Activated CD4-positive, alpha-beta T cell treated with anti-CD3 and anti-CD28 coated beads, Interleukin-2, amount 10 ng/mL, durations not matched to agents 7 days and 5 days (primary cell): ENCODE data around the gene ADGRL2. TPM values are rescaled to one million over a fixed set of nuclear protein-coding genes. Genes with fewer than 3 reads are reported as not detected.
A peak's percentile ranks its signal among the peaks of the same experiment; 100 is the strongest.

Experiments
- CTCF ChIA-PET: fragments of 350-600 bp; sonication (Branson Sonifier 250); formaldehyde crosslinking; loops from one replicate; lab custom pipeline; 2021; ENCODE audit warnings: antibody characterized with exemption; lab: Charles Lee
- POLR2A ChIA-PET: fragments of 350-600 bp; sonication (Branson Sonifier 250); formaldehyde crosslinking; loops from one replicate; lab custom pipeline; 2021; ENCODE audit warnings: antibody characterized with exemption; lab: Charles Lee
- DNase-seq: peaks from one replicate; pipeline ENCODE4 v3.0.0-alpha.2; 2020
- H3K27ac Mint-ChIP-seq: one replicate; pipeline ENCODE4 v1.8.0; 2021; ENCODE audit warnings: mild to moderate bottlenecking, moderate library complexity, mixed read lengths
- H3K27me3 Mint-ChIP-seq: one replicate; pipeline ENCODE4 v1.8.0; 2021; ENCODE audit warnings: mixed read lengths
- H3K36me3 Mint-ChIP-seq: one replicate; pipeline ENCODE4 v1.8.0; 2021; ENCODE audit warnings: low read depth, mixed read lengths
- H3K4me1 Mint-ChIP-seq: one replicate; pipeline ENCODE4 v1.8.0; 2021; ENCODE audit warnings: mixed read lengths
- H3K4me3 Mint-ChIP-seq: one replicate; pipeline ENCODE4 v1.8.0; 2021; ENCODE audit warnings: mild to moderate bottlenecking, moderate library complexity, mixed read lengths
- H3K9me3 Mint-ChIP-seq: one replicate; pipeline ENCODE4 v1.8.0; 2021; ENCODE audit warnings: mixed read lengths
- total RNA-seq, 2 experiments: library from RNA; stranded (reverse); gene quantifications; one replicate each; pipeline ENCODE4 v1.2.3, GENCODE V29; 2021

ADGRL2 gene
- total RNA-seq, result not detected

GRCh38 chr1:81800695-81801650 lies at the start of gene ADGRL2:
ADGRL2 (plus strand) TSS chr1:81800934; CDS start chr1:81836985, 36,051 bp downstream.
- Mint-ChIP-seq H3K36me3 (no peaks in the 10 kb centered on the region), H3K4me1 (peaks cover 4% of the 10 kb centered on the region), H3K27ac (peak within 1 kb of the TSS; percentile 7), H3K27me3 (peaks cover 53% of the 10 kb centered on the region), H3K9me3 (no peaks in the 10 kb centered on the region), H3K4me3 (no peak within 1 kb of the TSS)
- no peak for DNase-seq
- POLR2A ChIA-PET, result no interaction called here
- CTCF ChIA-PET, result no interaction called here

GRCh38 chr1:81752840-81753239 lies 47.9 kb upstream of the ADGRL2 start:
- POLR2A ChIA-PET, result no interaction called here
- CTCF ChIA-PET, result no interaction called here
- Mint-ChIP-seq H3K36me3 (no peaks in the 10 kb centered on the region), H3K4me1 (no peaks in the 10 kb centered on the region), H3K9me3 (peaks cover 2% of the 10 kb centered on the region), H3K27me3 (no peaks in the 10 kb centered on the region), H3K27ac (no peak overlapping the region), H3K4me3 (no peak overlapping the region)
- no peak for DNase-seq

- ChIA-PET CTCF (no interaction called here), POLR2A (no interaction called here)
- Mint-ChIP-seq H3K4me3 (no peak overlapping the region), H3K4me1 (no peaks in the 10 kb centered on the region), H3K36me3 (no peaks in the 10 kb centered on the region), H3K27me3 (no peaks in the 10 kb centered on the region), H3K27ac (no peak overlapping the region), H3K9me3 (peaks cover 2% of the 10 kb centered on the region)
- DNase-seq, result no peak
Observed at GRCh38 chr1:81754424-81754823, 46.3 kb upstream of the ADGRL2 start.

- Mint-ChIP-seq H3K27me3 (no peaks in the 10 kb centered on the region), H3K9me3 (no peaks in the 10 kb centered on the region), H3K4me3 (no peak overlapping the region), H3K36me3 (no peaks in the 10 kb centered on the region), H3K27ac (no peak overlapping the region), H3K4me1 (no peaks in the 10 kb centered on the region)
- POLR2A ChIA-PET, result no interaction called here
- CTCF ChIA-PET, result no interaction called here
- DNase-seq, result no peak
Observed at GRCh38 chr1:81756872-81757271, 43.9 kb upstream of the ADGRL2 start.

- CTCF ChIA-PET, result no interaction called here
- Mint-ChIP-seq H3K9me3 (no peaks in the 10 kb centered on the region), H3K4me1 (no peaks in the 10 kb centered on the region), H3K36me3 (no peaks in the 10 kb centered on the region), H3K27me3 (no peaks in the 10 kb centered on the region), H3K27ac (no peak overlapping the region), H3K4me3 (no peak overlapping the region)
- no peak for DNase-seq
- POLR2A ChIA-PET, result no interaction called here
Observed at GRCh38 chr1:81757398-81758020, 43.2 kb upstream of the ADGRL2 start.

- Mint-ChIP-seq H3K4me1 (no peaks in the 10 kb centered on the region), H3K9me3 (no peaks in the 10 kb centered on the region), H3K4me3 (no peak overlapping the region), H3K27me3 (no peaks in the 10 kb centered on the region), H3K36me3 (no peaks in the 10 kb centered on the region), H3K27ac (no peak overlapping the region)
- DNase-seq, result no peak
- CTCF ChIA-PET, result no interaction called here
- POLR2A ChIA-PET, result no interaction called here
Observed at GRCh38 chr1:81758181-81758580, 42.6 kb upstream of the ADGRL2 start.

GRCh38 chr1:81760477-81761097 lies 40.1 kb upstream of the ADGRL2 start:
- H3K9me3 Mint-ChIP-seq, result no peaks in the 10 kb centered on the region
- ChIA-PET POLR2A (no interaction called here), CTCF (no interaction called here)
- no peaks in the 10 kb centered on the region for H3K36me3 Mint-ChIP-seq
- H3K4me1 Mint-ChIP-seq, result no peaks in the 10 kb centered on the region
- no peak overlapping the region for H3K27ac Mint-ChIP-seq
- no peak for DNase-seq
- H3K27me3 Mint-ChIP-seq, result no peaks in the 10 kb centered on the region
- H3K4me3 Mint-ChIP-seq, result no peak overlapping the region

GRCh38 chr1:81775510-81775909 lies 25.2 kb upstream of the ADGRL2 start:
- H3K4me3 Mint-ChIP-seq, result no peak overlapping the region
- H3K27me3 Mint-ChIP-seq, result no peaks in the 10 kb centered on the region
- no peak for DNase-seq
- no peaks in the 10 kb centered on the region for H3K9me3 Mint-ChIP-seq
- no peak overlapping the region for H3K27ac Mint-ChIP-seq
- no peaks in the 10 kb centered on the region for H3K36me3 Mint-ChIP-seq
- ChIA-PET CTCF (interaction anchor here (0.8 kb wide), 1 partner anchor 26 kb away, joined by 4 read pairs; no protein-coding TSS in a partner anchor), POLR2A (no interaction called here)
- no peaks in the 10 kb centered on the region for H3K4me1 Mint-ChIP-seq

GRCh38 chr1:81780705-81781454 lies 19.9 kb upstream of the ADGRL2 start:
- Mint-ChIP-seq H3K4me3 (no peak overlapping the region), H3K36me3 (no peaks in the 10 kb centered on the region), H3K9me3 (no peaks in the 10 kb centered on the region), H3K27me3 (no peaks in the 10 kb centered on the region), H3K4me1 (no peaks in the 10 kb centered on the region), H3K27ac (no peak overlapping the region)
- ChIA-PET POLR2A (no interaction called here), CTCF (no interaction called here)
- no peak for DNase-seq

- CTCF ChIA-PET, result no interaction called here
- POLR2A ChIA-PET, result no interaction called here
- Mint-ChIP-seq H3K4me1 (no peaks in the 10 kb centered on the region), H3K27me3 (no peaks in the 10 kb centered on the region), H3K27ac (no peak overlapping the region), H3K9me3 (no peaks in the 10 kb centered on the region), H3K4me3 (no peak overlapping the region), H3K36me3 (no peaks in the 10 kb centered on the region)
- no peak for DNase-seq
Observed at GRCh38 chr1:81781749-81782148, 19.0 kb upstream of the ADGRL2 start.

GRCh38 chr1:81792184-81792583 lies 8.6 kb upstream of the ADGRL2 start:
- H3K27ac Mint-ChIP-seq, result no peak overlapping the region
- DNase-seq, result no peak
- no peak overlapping the region for H3K4me3 Mint-ChIP-seq
- H3K36me3 Mint-ChIP-seq, result no peaks in the 10 kb centered on the region
- H3K4me1 Mint-ChIP-seq, result no peaks in the 10 kb centered on the region
- ChIA-PET POLR2A (no interaction called here), CTCF (no interaction called here)
- no peaks in the 10 kb centered on the region for H3K27me3 Mint-ChIP-seq
- no peaks in the 10 kb centered on the region for H3K9me3 Mint-ChIP-seq

- Mint-ChIP-seq H3K4me1 (peaks cover 3% of the 10 kb centered on the region), H3K36me3 (no peaks in the 10 kb centered on the region), H3K4me3 (no peak overlapping the region), H3K27ac (no peak overlapping the region), H3K9me3 (no peaks in the 10 kb centered on the region), H3K27me3 (peaks cover 31% of the 10 kb centered on the region)
- POLR2A ChIA-PET, result no interaction called here
- DNase-seq, result no peak
- CTCF ChIA-PET, result no interaction called here
Observed at GRCh38 chr1:81797701-81798100, 3.0 kb upstream of the ADGRL2 start.
